ENCODE results near the gene SPAG4. TPM values are rescaled to one million over a fixed set of nuclear protein-coding genes. Genes with fewer than 3 reads are reported as not detected.

The SPAG4 gene
- polyA plus RNA-seq, 12 donors: 0.52 to 3.1 (median 1.8) TPM; not detected in 2

GRCh38 chr20:35652641-35653429 is 37.2 kb downstream of the SPAG4 start:
- DNase-seq: no peak

- DNase-seq: no peak
These were observed 37.8 kb downstream of the SPAG4 start for GRCh38 chr20:35653430-35653734.

- DNase-seq: no peak
These were observed 38.3 kb downstream of the SPAG4 start for GRCh38 chr20:35653893-35654292.

DNA sequence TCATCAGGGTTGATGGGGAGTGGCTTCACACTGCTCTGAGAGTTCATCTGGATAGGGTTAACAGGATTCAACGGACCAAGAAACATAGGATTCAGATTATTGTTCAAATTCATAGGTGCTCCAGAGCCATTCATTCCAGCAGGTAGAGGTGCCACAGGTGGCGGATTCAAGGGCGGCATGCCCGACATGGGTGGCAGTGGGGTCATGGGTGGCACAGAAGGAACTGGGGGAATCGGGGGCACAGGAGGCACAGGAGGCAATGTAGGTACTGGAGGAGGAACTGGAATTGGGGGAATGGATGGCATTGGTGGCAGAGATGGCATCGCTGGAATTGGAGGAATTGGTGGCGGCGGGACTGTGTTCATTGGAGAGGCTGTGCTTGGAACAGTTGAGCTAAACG is 38.8 kb downstream of the SPAG4 start:
- no peak for DNase-seq

- DNase-seq: no peak
These were observed 41.6 kb downstream of the SPAG4 start for GRCh38 chr20:35657271-35657670.

GRCh38 chr20:35660122-35660937 is 44.7 kb downstream of the SPAG4 start:
- no peak for DNase-seq

GRCh38 chr20:35661053-35661452 is 45.4 kb downstream of the SPAG4 start:
- DNase-seq: no peak

DNA sequence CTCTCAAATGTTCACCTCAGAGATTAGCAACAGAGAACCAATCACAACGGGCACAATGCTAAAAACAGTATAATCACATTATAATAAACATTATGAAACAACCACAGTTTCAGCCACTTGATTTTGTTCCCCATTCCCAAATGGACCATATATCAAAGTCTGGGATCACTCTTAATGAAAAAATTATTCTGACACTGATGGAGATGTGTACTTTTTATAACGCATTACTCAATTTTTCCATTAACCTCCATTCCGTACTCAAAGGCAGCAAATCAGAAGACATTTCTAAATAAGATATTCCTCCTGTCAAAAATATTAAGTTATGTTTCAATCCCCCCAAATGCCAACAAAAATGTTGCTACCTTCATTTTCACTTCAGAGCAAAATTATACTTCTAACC is 46.3 kb downstream of the SPAG4 start:
- no peak for DNase-seq

GRCh38 chr20:35662551-35662950 is 46.9 kb downstream of the SPAG4 start:
- DNase-seq: no peak

DNA sequence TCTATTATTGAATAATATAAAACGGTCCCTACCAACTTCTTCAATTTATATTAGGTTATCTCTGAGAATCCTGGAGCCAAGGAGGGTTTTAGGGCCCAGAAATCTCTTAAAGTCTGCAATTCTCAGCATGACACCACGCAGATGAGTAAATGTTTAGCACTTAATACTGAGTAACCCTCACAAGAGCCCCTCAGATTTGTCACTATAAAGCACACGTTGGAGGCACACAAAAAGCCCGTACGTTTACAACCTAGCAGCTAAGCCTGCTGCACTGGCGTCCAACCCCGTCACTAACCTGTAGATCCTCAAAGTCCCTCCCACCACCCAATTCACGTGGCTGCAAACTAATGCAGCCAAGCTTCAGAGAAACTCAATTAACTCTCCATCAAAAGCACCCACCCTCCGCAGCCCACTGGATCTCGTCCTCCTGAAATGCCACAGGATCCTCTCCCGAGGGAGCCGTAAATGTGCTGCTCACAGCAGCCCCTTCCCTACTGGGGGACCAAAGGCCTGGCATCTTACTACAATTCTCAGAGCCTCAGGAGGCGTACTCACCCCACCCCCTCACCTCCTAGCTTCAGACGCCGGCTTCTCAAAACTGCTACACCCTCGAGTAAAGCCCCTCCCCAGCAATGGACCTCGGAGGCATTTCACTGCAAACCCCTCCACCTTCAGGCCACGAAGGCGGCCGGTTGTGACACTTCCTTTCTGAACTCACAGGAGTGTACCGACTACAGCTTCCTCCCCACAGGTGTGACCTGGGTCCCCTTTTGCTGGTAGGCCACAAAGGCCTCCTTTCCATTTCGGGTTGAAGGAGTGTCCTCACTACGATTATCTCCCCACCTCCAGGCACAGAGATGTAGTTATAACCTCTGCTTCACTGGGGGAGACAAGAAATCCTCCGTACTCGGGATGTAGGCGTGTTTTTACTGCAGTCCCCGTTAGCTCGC is 48.2 kb downstream of the SPAG4 start:
- DNase-seq: no peak

DNA sequence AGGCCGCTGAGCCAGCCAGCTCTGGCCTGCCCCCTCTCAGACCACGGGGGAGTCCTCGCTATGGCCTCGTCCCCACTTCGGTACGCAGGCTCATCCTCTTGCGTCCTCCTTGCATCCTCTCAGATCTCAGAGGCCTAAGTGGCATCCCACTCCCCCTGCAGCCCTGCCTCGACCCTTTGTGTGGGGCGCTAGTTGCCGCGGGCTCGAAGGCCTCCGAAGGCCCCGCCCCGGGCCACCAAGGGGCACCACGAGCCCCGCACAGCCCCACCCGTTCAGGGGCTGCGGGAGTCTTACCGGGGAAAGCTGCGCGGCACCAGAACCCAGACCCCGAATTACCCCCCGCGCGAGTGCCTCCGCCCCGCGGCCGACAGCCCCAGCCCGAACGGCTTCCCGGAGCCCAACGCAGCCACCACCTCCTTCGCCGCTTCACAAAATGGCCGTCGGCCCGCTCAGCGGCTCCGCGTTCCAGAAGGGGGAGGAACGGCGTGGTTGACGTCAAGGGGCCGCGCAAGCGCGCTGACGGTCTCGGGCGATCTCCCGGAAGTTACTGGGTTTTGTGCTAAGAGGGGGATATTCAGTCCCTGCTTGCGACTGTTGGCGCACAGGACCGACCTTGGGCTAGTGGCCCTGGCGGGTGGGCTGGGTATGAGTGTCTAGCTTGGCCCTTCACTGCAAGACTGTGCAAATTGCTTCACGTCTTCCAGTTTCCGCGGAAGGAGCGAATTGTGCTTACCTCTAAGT is 49.0 kb downstream of the SPAG4 start, which contains the start of the genes CPNE1 and RBM12:
CPNE1 (minus strand) TSS at position 435 of the 741 bp plus-strand sequence. CDS start 31,977 bp downstream, outside the sequence.
RBM12 (minus strand) TSS at position 435 of the 741 bp plus-strand sequence. CDS start 9,578 bp downstream, outside the sequence.
- DNase-seq: peak; percentile 96

DNA sequence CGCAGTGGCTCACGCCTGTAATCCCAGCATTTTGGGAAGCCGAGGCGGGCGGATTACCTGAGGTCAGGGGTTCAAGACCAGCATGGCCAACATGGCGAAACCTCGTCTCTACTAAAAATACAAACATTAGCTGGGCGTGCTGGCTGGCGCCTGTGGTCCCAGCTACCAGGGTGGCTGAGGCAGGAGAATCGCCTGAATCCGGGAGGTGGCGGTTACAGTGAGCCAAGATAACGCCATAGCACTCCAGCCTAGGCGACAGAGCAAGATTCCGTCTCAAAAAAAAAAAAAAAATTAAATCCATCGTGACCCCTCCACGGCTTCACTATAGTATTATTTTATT is 50.3 kb downstream of the SPAG4 start:
- DNase-seq: no peak

- DNase-seq: no peak
These were observed 53.6 kb downstream of the SPAG4 start for GRCh38 chr20:35669221-35669620.

DNA sequence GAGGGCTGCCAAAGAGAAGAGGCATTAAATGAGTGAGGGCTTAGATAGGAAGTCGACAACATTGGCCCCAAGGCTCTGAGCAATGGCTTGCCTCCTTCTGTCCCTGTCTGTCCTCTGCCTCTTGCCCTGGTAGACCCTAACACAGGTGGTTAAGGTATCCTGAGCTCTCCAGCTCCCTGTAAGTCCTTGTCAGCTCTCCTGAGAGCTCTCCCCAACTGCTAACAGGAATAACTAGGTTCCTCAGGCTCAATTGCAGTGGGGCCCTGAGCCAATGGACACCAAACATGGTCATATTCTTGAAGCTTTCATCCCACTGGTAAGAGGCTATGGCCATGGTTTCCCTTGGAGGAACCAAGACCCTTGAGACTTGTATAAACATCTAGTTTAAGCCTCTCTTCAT is 54.1 kb downstream of the SPAG4 start:
- DNase-seq: no peak

Other genes with a start within 250 kb of the SPAG4 start
- gene UQCC1, start 203.9 kb upstream of the SPAG4 start, polyA plus RNA-seq (ENCODE audit: insufficient read length in 12 of 12): 10 to 100 TPM in 11 of 12 donors, not detected in 1; 34.4 to 53.2 (median 48.1) TPM
- gene GDF5, start 177.6 kb upstream of the SPAG4 start, polyA plus RNA-seq (ENCODE audit: insufficient read length in 12 of 12): under 1 TPM in 9 of 12 donors, not detected in 3; 0.17 to 0.43 (median 0.26) TPM
- 10 to 100 TPM in 11 of 12 donors, not detected in 1; 21.0 to 63.1 (median 29.3) TPM for gene CEP250, start 160.2 kb upstream of the SPAG4 start, polyA plus RNA-seq (ENCODE audit: insufficient read length in 12 of 12)
- gene C20orf173, start 86.2 kb upstream of the SPAG4 start, polyA plus RNA-seq (ENCODE audit: insufficient read length in 12 of 12): under 1 TPM in 1 of 12 donors, not detected in 11; 0.22 TPM
- 100 to 1,000 TPM in 11 of 12 donors, not detected in 1; 192 to 242 (median 216) TPM for gene ERGIC3, start 73.8 kb upstream of the SPAG4 start, polyA plus RNA-seq (ENCODE audit: insufficient read length in 12 of 12)
- gene CPNE1, start 49.1 kb downstream of the SPAG4 start, polyA plus RNA-seq (ENCODE audit: insufficient read length in 12 of 12): 100 to 1,000 TPM in 9 of 12 donors, 10 to 100 TPM in 2, not detected in 1; 81.7 to 209 (median 124) TPM
- 100 to 1,000 TPM in 1 of 12 donors, 10 to 100 TPM in 10, not detected in 1; 48.7 to 122 (median 59.5) TPM for gene RBM12, start 49.1 kb downstream of the SPAG4 start, polyA plus RNA-seq (ENCODE audit: insufficient read length in 12 of 12)
- 10 to 100 TPM in 11 of 12 donors, not detected in 1; 12.4 to 26.1 (median 14.0) TPM for gene NFS1, start 83.5 kb downstream of the SPAG4 start, polyA plus RNA-seq (ENCODE audit: insufficient read length in 12 of 12)
- gene ROMO1, start 83.6 kb downstream of the SPAG4 start, polyA plus RNA-seq (ENCODE audit: insufficient read length in 12 of 12): 10 to 100 TPM in 11 of 12 donors, not detected in 1; 47.7 to 76.2 (median 59.9) TPM
- 100 to 1,000 TPM in 11 of 12 donors, not detected in 1; 221 to 557 (median 292) TPM for gene RBM39, start 126.4 kb downstream of the SPAG4 start, polyA plus RNA-seq (ENCODE audit: insufficient read length in 12 of 12)
- 10 to 100 TPM in 11 of 12 donors, not detected in 1; 26.6 to 37.0 (median 33.5) TPM for gene PHF20, start 156.2 kb downstream of the SPAG4 start, polyA plus RNA-seq (ENCODE audit: insufficient read length in 12 of 12)

Measured in muscle of arm (tissue), 12 donors.